K562 (cell line): ENCODE results near the gene RIC8B. TPM values are rescaled to one million over a fixed set of nuclear protein-coding genes. Genes with fewer than 3 reads are reported as not detected.

Experiments used
- ATAC-seq: fragments of 200-7000 bp; cut with Tn5 transposase; 3 replicates; pipeline ENCODE4 v1.9.1; 2020; ENCODE audit warnings: moderate library complexity
- Bru-seq: library from RNA; stranded (reverse); fragments of 400-500 nt; gene quantifications from one replicate; lab custom pipeline; 2021; lab: Mats Ljungman, UMichigan
- BruChase-seq, 2 experiments: library from RNA; stranded (reverse); fragments of 400-500 nt; gene quantifications; one replicate each; lab custom pipeline; 2021; lab: Mats Ljungman, UMichigan
- BruUV-seq: library from RNA; stranded (reverse); fragments of 400-500 nt; replicated peaks from 2 replicates; lab custom pipeline; 2021; lab: Mats Ljungman, UMichigan
- CTCF ChIA-PET: fragments of 300-600 bp; formaldehyde crosslinking; extraction: SDS; loops from one replicate; lab custom pipeline; 2021; ENCODE audit warnings: low intra/inter-chr PET ratio; lab: Yijun Ruan, JAX
- POLR2A ChIA-PET: fragments of 300-600, 350-650 bp; sonication (Branson Sonifier 250); formaldehyde crosslinking; extraction: SDS; loops from one replicate; lab custom pipeline; 2021; ENCODE audit warnings: antibody characterized with exemption, inconsistent platforms; lab: Yijun Ruan, JAX
- DNase-seq, 4 experiments: peaks; one replicate each; pipeline versions ENCODE4 v3.0.0 to v3.0.0-alpha.2; 2011 to 2018; ENCODE audit warnings: low spot score in 3 of 4, mixed read lengths in 3 of 4; ENCODE audit errors: extremely low read depth in 1 of 4
- FAIRE-seq: peaks from 2 replicates; lab custom pipeline; 2011; peaks lifted over from hg19 to GRCh38; lab: Jason Lieb, UNC
- H2AFZ ChIP-seq: 2 replicates; pipeline ENCODE4 v1.6.0; 2011; ENCODE audit warnings: low read depth, low read length, control low read depth, inconsistent platforms
- H3K27ac ChIP-seq: fragments of 200-600 bp; 3 replicates; pipeline ENCODE4 v1.8.0; 2011; ENCODE audit warnings: low read depth, mild to moderate bottlenecking, control low read depth, inconsistent platforms, low read length, moderate library complexity, mixed read lengths; ENCODE audit errors: extremely low read depth
- H3K27me3 ChIP-seq, 2 experiments: fragments of 300-600 bp in 1 of 2; 2 replicates in 1 of 2; 3 replicates in 1 of 2; pipeline versions ENCODE4 v1.6.0 to v1.8.0; 2011; ENCODE audit warnings: inconsistent platforms in 2 of 2, low read length in 2 of 2, mild to moderate bottlenecking in 1 of 2, mixed read lengths in 1 of 2, moderate library complexity in 1 of 2; ENCODE audit not compliant: control insufficient read depth in 2 of 2, insufficient read depth in 2 of 2
- H3K36me3 ChIP-seq: fragments of 300-600 bp; 3 replicates; pipeline ENCODE4 v1.8.0; 2011; ENCODE audit warnings: mild to moderate bottlenecking, low read length, inconsistent platforms; ENCODE audit not compliant: control insufficient read depth, insufficient read depth
- H3K4me1 ChIP-seq, 2 experiments: fragments of 200-600 bp in 1 of 2; replicated peaks in 1 of 2; 2 replicates in 1 of 2; 3 replicates in 1 of 2; pipeline versions ENCODE4 v1.5.1 to v1.8.0; 2011; ENCODE audit warnings: inconsistent platforms in 2 of 2, low read length in 2 of 2, mild to moderate bottlenecking in 1 of 2, mixed read lengths in 1 of 2, moderate library complexity in 1 of 2; ENCODE audit not compliant: control insufficient read depth in 2 of 2, insufficient read depth in 2 of 2
- H3K4me2 ChIP-seq: 2 replicates; pipeline ENCODE4 v1.6.1; 2011; ENCODE audit warnings: low read length, control low read depth, inconsistent platforms, mixed read lengths; ENCODE audit not compliant: insufficient read depth
- H3K4me3 ChIP-seq: fragments of 200-600 bp; sonication (generic), shearing (Covaris generic); 2 replicates; pipeline ENCODE4 v1.5.1; 2016; ENCODE audit warnings: control low read depth, inconsistent platforms
- H3K79me2 ChIP-seq: fragments of 200-600 bp; 3 replicates; pipeline ENCODE4 v1.8.0; 2011; ENCODE audit warnings: low read length, inconsistent platforms; ENCODE audit not compliant: control insufficient read depth, insufficient read depth
- H3K9ac ChIP-seq, 2 experiments: 2 replicates each; pipeline versions ENCODE4 v1.6.0 to v1.6.1; 2011; ENCODE audit warnings: low read depth in 2 of 2, low read length in 2 of 2, control low read depth in 1 of 2, inconsistent platforms in 1 of 2, mild to moderate bottlenecking in 1 of 2, mixed read lengths in 1 of 2; ENCODE audit not compliant: insufficient read depth in 1 of 2
- H3K9me1 ChIP-seq: one replicate; pipeline ENCODE4 v1.6.0; 2011; ENCODE audit warnings: inconsistent platforms, mild to moderate bottlenecking, low read length, moderate library complexity; ENCODE audit not compliant: control insufficient read depth, insufficient read depth
- H3K9me3 ChIP-seq: replicated peaks from 2 replicates; pipeline ENCODE4 v1.5.1; 2011; ENCODE audit warnings: low read depth, low read length, inconsistent platforms; ENCODE audit not compliant: control insufficient read depth, insufficient read depth
- H4K20me1 ChIP-seq: replicated peaks from 2 replicates; pipeline ENCODE4 v1.6.1; 2011; ENCODE audit warnings: low read length, inconsistent platforms, mixed read lengths; ENCODE audit not compliant: control insufficient read depth, insufficient read depth
- CBX2 ChIP-seq: fragments of 200-600 bp; sonication (generic); IDR thresholded peaks from one replicate; pipeline ENCODE4 v1.6.1; 2012; ENCODE audit warnings: mild to moderate bottlenecking, low read length, inconsistent platforms; ENCODE audit not compliant: insufficient read depth, poor library complexity, severe bottlenecking
- CEBPG ChIP-seq, 3 experiments: fragments of 200-800 bp in 1 of 3; sonication (Bioruptor generic) in 1 of 3; sonication (generic) in 1 of 3; formaldehyde crosslinking in 1 of 3; IDR thresholded peaks in 2 of 3; conservative IDR thresholded peaks in 1 of 3; 2 replicates each; pipeline versions ENCODE4 v1.6.1 to v1.8.0; 2016 to 2022; ENCODE audit warnings: missing compliant biosample characterization in 2 of 3, missing genetic modification characterization in 2 of 3, mild to moderate bottlenecking in 1 of 3, missing genetic modification reagents in 1 of 3
- EP400 ChIP-seq: fragments of 450-650 bp; IDR thresholded peaks from 2 replicates; pipeline ENCODE4 v1.6.1; 2017; ENCODE audit warnings: antibody characterized with exemption, mild to moderate bottlenecking, moderate library complexity
- GABPB2 ChIP-seq: fragments of 250-450 bp; sonication (Bioruptor Pico); conservative IDR thresholded peaks from 2 replicates; pipeline ENCODE4 v1.5.1; 2021; ENCODE audit warnings: mild to moderate bottlenecking
- MAFF ChIP-seq: IDR thresholded peaks from 2 replicates; pipeline ENCODE4 v1.6.1; 2012; ENCODE audit warnings: low read length, improper control_type of control experiment
- RFX7 ChIP-seq: fragments of 250-450 bp; sonication (Bioruptor Pico); IDR thresholded peaks from 2 replicates; pipeline ENCODE4 v1.5.1; 2021; ENCODE audit warnings: mild to moderate bottlenecking
- SMAD2 ChIP-seq: fragments of 150-350 bp; IDR thresholded peaks from 2 replicates; pipeline ENCODE4 v1.6.1; 2014; ENCODE audit warnings: low read depth, mild to moderate bottlenecking, low read length
- SRSF9 ChIP-seq: fragments of 200-400 bp; formaldehyde crosslinking; IDR thresholded peaks from 2 replicates; pipeline ENCODE4 v1.6.1; 2017; ENCODE audit warnings: low read depth, low read length, borderline replicate concordance
- ZNF75A ChIP-seq: fragments of 450-650 bp; formaldehyde crosslinking; IDR thresholded peaks from 2 replicates; pipeline ENCODE4 v1.4.0; 2020; ENCODE audit warnings: mild to moderate bottlenecking
- WGBS: fragments of 100-300 bp; shearing (Covaris generic); methylation state at CpG from one replicate; pipeline ENCODE4 v1.1.6; 2016; ENCODE audit warnings: low coverage, mixed read lengths; ENCODE audit not compliant: insufficient coverage; ENCODE audit errors: missing lambda C conversion rate; 5-methylcytosine and 5-hydroxymethylcytosine counted together
- in situ Hi-C: fragments of 300-500 bp; cut with MboI; formaldehyde crosslinking; loops from 4 replicates; pipeline ENCODE4 v1.15.0; 2018; ENCODE audit warnings: inconsistent platforms, mixed read lengths
- intact Hi-C: fragments of 100-400 bp; cut with micrococcal nuclease; formaldehyde crosslinking; loops from 2 replicates; pipeline ENCODE4 v1.14.2; 2022
- long read RNA-seq, 3 experiments: library from polyadenylated mRNA in 2 of 3; library from RNA in 1 of 3; unstranded in 2 of 3; stranded (forward) in 1 of 3; transcript quantifications; one replicate each; pipeline ENCODE4 v2.0.0, GENCODE V29; 2019 to 2022
- polyA minus RNA-seq, 3 experiments: library from RNA; depleted of rRNA, polyadenylated mRNA; stranded (reverse); fragments of >200 nt; gene quantifications; 2 replicates each; pipeline ENCODE4 v1.2.3, GENCODE V29; 2011
- polyA plus RNA-seq, 8 experiments: library from polyadenylated mRNA; depleted of rRNA in 4 of 8; stranded (reverse) in 5 of 8; unstranded in 3 of 8; fragments of >200 nt; fragmentation: Nextera tagmentation in 2 of 8; fragmentation: Illumina TruSeq in 1 of 8; extraction: Ambion mirVana in 2 of 8; extraction: Trizol in 1 of 8; gene quantifications; 2 replicates each; pipeline versions ENCODE4 v1.2.1 to v1.2.3, GENCODE V29; 2011 to 2014; ENCODE audit warnings: inconsistent platforms in 1 of 8, missing spikeins in 1 of 8
- total RNA-seq, 7 experiments: library from RNA; depleted of rRNA in 6 of 7; stranded (reverse); fragments of >200 nt in 6 of 7; fragmentation: Illumina TruSeq in 2 of 7; extraction: Trizol in 2 of 7; gene quantifications; 2 replicates each; pipeline versions ENCODE4 v1.2.1 to v1.2.3, GENCODE V29; 2011 to 2021; ENCODE audit warnings: low replicate concordance in 1 of 7
- TF ChIP-seq, protein P1 (sequence below), 2 experiments: fragments of 450-650 bp; IDR thresholded peaks; 2 replicates each; pipeline ENCODE4 v1.6.1; 2016

Gene RIC8B, protein sequence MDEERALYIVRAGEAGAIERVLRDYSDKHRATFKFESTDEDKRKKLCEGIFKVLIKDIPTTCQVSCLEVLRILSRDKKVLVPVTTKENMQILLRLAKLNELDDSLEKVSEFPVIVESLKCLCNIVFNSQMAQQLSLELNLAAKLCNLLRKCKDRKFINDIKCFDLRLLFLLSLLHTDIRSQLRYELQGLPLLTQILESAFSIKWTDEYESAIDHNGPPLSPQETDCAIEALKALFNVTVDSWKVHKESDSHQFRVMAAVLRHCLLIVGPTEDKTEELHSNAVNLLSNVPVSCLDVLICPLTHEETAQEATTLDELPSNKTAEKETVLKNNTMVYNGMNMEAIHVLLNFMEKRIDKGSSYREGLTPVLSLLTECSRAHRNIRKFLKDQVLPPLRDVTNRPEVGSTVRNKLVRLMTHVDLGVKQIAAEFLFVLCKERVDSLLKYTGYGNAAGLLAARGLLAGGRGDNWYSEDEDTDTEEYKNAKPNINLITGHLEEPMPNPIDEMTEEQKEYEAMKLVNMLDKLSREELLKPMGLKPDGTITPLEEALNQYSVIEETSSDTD
- total RNA-seq (2011; cell fraction: chromatin; rRNA removed; ENCODE audit: low replicate concordance) = 9.0 and 16.7 TPM in 2 replicates
- 3.0 and 3.9 TPM in 2 replicates for total RNA-seq (2011; cell fraction: nucleolus; rRNA removed)
- total RNA-seq (2011; cell fraction: nucleoplasm; rRNA removed) = 6.3 and 11.9 TPM in 2 replicates
- total RNA-seq (2014; rRNA removed) = 2.2 and 2.9 TPM in 2 replicates
- 5.6 and 5.9 TPM in 2 replicates for total RNA-seq (2014; rRNA removed; fragmentation: Illumina TruSeq; extraction: Trizol)
- 6.4 and 7.2 TPM in 2 replicates for total RNA-seq (2015; rRNA removed; fragmentation: Illumina TruSeq; extraction: Trizol)
- 6.0 and 6.7 TPM in 2 replicates for total RNA-seq (2021)
- 6.1 and 8.1 TPM in 2 replicates for polyA plus RNA-seq (2011; rRNA removed)
- polyA plus RNA-seq (2011; cell fraction: cytosol; rRNA removed) = 2.1 and 3.3 TPM in 2 replicates
- polyA plus RNA-seq (2011; cell fraction: nucleus; rRNA removed) = 7.4 and 10.2 TPM in 2 replicates
- polyA plus RNA-seq (2012) = 5.0 and 5.8 TPM in 2 replicates
- polyA plus RNA-seq (2014; fragmentation: Illumina TruSeq; extraction: Trizol) = 4.8 and 4.9 TPM in 2 replicates
- 1 to 10 TPM in 1 of 2 experiments, under 1 TPM in 1; 0.92 to 1.6 TPM for polyA plus RNA-seq (2014; fragmentation: Nextera tagmentation; extraction: Ambion mirVana)
- 3.2 and 3.7 TPM in 2 replicates for polyA plus RNA-seq (2014; rRNA removed)
- 17.3 and 20.0 TPM in 2 replicates for polyA minus RNA-seq (2011; rRNA and poly(A)+ RNA removed)
- 2.3 and 6.4 TPM in 2 replicates for polyA minus RNA-seq (2011; cell fraction: cytosol; rRNA and poly(A)+ RNA removed)
- polyA minus RNA-seq (2011; cell fraction: nucleus; rRNA and poly(A)+ RNA removed) = 7.8 and 13.4 TPM in 2 replicates
- Bru-seq, nascent RNA = percentile 65 among the genes with signal in this experiment
- BruChase-seq, experiment 1, labeled RNA remaining after a 2-hour chase = percentile 64 among the genes with signal in this experiment
- percentile 61 among the genes with signal in this experiment for BruChase-seq, experiment 2, labeled RNA remaining after a 6-hour chase
- long read RNA-seq, experiment 1, full-length matches to known transcripts = 13 of 21 reads
- long read RNA-seq, experiment 1, partial matches to known transcripts = 5 of 21 reads
- long read RNA-seq, experiment 1, other reads (novel, unspliced or antisense) = 3 of 21 reads
- long read RNA-seq, experiment 2, partial matches to known transcripts = 1 of 3 reads
- long read RNA-seq, experiment 2, other reads (novel, unspliced or antisense) = 1 of 3 reads
- long read RNA-seq, experiment 3, partial matches to known transcripts = 1 of 4 reads
- long read RNA-seq, experiment 3, other reads (novel, unspliced or antisense) = 1 of 4 reads

DNA sequence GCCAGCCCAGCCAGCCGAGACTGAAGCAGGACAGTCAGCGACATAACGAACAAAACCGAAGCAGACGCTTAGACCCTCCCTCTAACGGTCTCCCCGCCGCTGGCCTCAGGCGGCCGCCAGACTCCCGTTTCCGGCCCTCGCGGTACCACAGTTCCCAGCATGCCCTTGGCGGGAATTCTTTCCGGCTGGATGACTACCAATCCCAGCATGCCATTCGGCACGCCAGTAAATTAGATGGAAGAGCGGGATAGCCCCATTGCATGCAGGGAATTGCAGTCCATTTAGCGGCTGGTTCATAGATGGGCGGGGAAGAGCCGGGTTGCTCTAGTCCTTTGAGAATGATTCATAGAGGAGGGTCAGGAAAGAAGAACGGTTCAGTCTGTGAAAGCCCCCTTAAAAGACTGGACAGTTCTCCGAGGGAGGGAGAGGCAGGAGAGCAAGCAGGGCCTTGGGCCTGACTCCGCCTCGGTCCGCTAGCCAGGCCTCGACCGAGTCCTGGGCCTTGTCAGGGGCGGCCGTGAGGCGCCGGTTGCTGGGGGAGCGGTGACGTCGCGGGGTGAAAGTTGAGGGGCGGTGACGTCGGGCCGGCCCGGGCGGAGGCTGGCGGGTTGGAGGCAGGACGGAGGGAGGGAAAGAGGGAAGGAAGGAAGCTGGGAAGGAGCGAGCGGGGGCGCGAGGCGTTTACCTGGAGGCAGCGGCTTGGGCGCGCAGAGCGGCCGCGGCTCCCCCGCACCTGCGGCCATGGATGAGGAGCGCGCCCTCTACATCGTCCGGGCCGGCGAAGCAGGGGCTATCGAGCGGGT is at the start of gene RIC8B:
RIC8B (plus strand) TSS at position 678 of the 803 bp plus-strand sequence; CDS start at position 742, 64 bp downstream.
- in situ Hi-C loops (no loop called here), intact Hi-C loops (loop anchor here (2.0 kb wide), 1 partner anchor 67 kb away; no protein-coding TSS in a partner anchor)
- Histone ChIP-seq H3K27me3 (no peaks in the 10 kb centered on the region), H3K9ac (peak within 1 kb of the TSS; percentile 91 to 92), H3K9me1 (no peaks in the 10 kb centered on the region), H3K4me2 (peak within 1 kb of the TSS; percentile 94), H3K4me1 (peaks cover 14 to 19% of the 10 kb centered on the region in 2 experiments; a peak in 4 of 5 replicates), H3K36me3 (no peaks in the 10 kb centered on the region), H2AFZ (peak within 1 kb of the TSS; percentile 98), H3K79me2 (peaks cover 32% of the 10 kb centered on the region), H3K9me3 (peaks cover 7% of the 10 kb centered on the region), H3K4me3 (peak within 1 kb of the TSS; percentile 66), H3K27ac (peak within 1 kb of the TSS; percentile 96), H4K20me1 (no peaks in the 10 kb centered on the region)
- CTCF ChIA-PET = no interaction called here
- WGBS = 2% methylated on average over 56 of the region's 66 CpGs
- DNase-seq = peak; percentile 89 to 98 (median 92)
- FAIRE-seq = peak; percentile 98
- no TSS peak for BruUV-seq
- peak; percentile 96 for ATAC-seq
- POLR2A ChIA-PET = interaction anchor here (0.6 to 2.0 kb wide), 4 partner anchors 9 to 69 kb away, joined by 3 to 6 read pairs (median 4); no protein-coding TSS in a partner anchor
- TF ChIP-seq SMAD2 (no peak), CBX2 (no peak), GABPB2 (CRISPR knock-in tag) (no peak), MAFF (no peak), CEBPG (CRISPR knock-in tag; IDR thresholded peaks at IDR 0.05) (no peak), CEBPG (tag; conservative IDR thresholded peaks at IDR 0.05 in 1 of 2, IDR thresholded peaks at IDR 0.05 in 1 of 2) (no peak), RFX7 (no peak), SRSF9 (no peak), ZNF75A (no peak), EP400 (peak; percentile 73)
- TF ChIP-seq, protein P1, sequence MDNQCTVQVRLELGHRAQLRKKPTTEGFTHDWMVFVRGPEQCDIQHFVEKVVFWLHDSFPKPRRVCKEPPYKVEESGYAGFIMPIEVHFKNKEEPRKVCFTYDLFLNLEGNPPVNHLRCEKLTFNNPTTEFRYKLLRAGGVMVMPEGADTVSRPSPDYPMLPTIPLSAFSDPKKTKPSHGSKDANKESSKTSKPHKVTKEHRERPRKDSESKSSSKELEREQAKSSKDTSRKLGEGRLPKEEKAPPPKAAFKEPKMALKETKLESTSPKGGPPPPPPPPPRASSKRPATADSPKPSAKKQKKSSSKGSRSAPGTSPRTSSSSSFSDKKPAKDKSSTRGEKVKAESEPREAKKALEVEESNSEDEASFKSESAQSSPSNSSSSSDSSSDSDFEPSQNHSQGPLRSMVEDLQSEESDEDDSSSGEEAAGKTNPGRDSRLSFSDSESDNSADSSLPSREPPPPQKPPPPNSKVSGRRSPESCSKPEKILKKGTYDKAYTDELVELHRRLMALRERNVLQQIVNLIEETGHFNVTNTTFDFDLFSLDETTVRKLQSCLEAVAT (IDR thresholded peaks at IDR 0.05) = peak in 1 of 2 experiments; percentile 86; a peak in 2 of 4 replicates
